Stimulated activated CD4-positive, alpha-beta T cell treated with anti-CD3 and anti-CD28 coated beads, TNF-alpha, amount 100 ng/mL, for 48 hours (primary cell): ENCODE data around the gene EVI5L.

Experiments used
- DNase-seq, 3 donors: peaks; one replicate each; pipeline ENCODE4 v3.0.0-alpha.2; 2020; ENCODE audit warnings: low read depth in 3 of 3

The EVI5L gene

DNA sequence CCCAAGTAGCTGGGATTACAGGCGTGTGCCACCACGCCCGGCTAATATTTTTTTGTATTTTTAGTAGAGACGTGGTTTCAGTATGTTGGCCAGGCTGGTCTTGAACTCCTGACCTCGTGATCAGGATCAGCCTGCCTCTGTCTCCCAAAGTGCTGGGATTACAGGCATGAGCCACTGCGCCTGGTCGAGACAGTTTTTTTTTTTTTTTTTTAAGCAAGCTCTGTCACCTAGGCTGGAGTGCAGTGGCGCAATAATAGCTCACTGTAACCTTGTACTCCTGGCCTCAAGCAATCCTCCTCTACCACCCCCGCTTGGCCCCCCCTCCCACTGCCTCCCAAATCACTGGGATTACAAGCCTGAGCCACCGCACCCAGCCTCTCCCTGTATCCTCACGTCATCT lies 67.3 kb downstream of the EVI5L start:
- DNase-seq, result no peak

DNA sequence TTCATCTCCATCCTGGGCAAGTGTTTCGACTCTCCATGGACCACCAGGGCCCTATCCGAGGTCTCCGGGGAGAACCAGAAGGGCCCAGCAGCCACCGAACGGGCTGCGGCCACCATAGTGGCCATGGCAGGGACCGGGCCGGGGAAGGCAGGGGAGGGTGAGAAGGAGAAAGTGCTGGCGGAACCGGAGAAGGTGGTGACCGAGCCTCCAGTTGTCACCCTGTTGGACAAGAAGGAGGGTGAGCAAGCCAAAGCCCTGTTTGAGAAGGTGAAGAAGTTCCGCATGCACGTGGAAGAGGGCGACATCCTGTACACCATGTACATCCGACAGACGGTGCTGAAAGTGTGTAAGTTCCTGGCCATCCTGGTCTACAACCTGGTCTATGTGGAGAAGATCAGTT lies 68.9 kb downstream of the EVI5L start:
- DNase-seq, result no peak

DNA sequence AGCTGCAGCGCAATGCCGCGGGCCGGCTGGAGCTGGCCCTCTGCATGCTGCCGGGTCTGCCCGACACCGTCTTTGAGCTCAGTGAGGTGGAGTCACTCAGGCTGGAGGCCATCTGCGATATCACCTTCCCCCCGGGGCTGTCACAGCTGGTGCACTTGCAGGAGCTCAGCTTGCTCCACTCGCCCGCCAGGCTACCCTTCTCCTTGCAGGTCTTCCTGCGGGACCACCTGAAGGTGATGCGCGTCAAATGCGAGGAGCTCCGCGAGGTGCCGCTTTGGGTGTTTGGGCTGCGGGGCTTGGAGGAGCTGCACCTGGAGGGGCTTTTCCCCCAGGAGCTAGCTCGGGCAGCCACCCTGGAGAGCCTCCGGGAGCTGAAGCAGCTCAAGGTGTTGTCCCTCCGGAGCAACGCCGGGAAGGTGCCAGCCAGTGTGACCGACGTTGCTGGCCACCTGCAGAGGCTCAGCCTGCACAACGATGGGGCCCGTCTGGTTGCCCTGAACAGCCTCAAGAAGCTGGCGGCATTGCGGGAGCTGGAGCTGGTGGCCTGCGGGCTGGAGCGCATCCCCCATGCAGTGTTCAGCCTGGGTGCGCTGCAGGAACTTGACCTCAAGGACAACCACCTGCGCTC lies 69.8 kb downstream of the EVI5L start:
- no peak for DNase-seq

DNA sequence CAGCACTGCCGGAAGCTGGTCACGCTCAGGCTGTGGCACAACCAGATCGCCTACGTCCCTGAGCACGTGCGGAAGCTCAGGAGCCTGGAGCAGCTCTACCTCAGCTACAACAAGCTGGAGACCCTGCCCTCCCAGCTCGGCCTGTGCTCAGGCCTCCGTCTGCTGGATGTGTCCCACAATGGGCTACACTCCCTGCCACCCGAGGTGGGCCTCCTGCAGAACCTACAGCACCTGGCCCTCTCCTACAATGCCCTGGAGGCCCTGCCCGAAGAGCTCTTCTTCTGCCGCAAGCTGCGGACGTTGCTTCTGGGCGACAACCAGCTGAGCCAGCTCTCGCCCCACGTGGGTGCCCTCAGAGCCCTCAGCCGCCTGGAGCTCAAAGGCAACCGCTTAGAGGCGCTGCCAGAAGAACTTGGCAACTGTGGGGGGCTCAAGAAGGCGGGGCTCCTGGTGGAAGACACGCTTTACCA lies 70.4 kb downstream of the EVI5L start:
- no peak for DNase-seq

DNA sequence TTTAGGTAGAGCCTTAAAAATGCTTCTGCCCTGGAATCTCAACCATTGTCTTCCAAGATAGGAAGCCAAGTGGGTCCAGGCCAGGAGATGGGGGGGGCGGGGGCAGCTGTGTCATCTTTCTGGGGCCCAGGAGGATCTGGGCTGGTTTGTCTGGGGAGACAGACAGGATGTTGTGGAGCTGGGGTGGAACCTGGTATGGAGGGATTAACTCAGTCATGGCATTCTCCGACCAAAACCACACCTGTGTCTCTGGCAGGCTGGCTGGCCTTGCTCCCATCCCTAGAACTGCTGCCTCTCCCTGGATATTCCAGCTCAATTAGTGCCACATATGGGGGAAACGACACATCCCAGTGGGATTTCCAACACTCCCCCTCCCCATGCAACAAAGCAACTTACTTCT lies 70.9 kb downstream of the EVI5L start:
- no peak for DNase-seq

DNA sequence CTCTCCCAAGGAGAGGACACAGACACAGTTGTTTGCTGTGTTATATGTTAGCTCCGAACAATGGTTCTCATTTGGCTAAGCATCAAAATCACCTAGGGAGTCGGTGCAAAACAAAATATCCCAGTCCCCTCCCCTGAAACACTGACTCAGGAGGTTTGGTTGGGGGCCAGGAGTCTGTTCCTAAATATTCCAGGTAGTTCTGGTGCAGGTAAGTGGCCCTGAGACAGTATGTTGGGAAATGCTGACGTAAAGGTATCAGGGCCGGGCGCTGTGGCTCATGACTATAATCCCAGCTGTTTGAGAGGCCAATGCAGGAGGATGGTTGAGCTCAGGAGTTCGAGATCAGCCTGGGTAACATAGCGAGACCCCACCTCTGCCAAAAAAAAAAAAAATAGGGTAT lies 71.3 kb downstream of the EVI5L start:
- DNase-seq, result no peak

DNA sequence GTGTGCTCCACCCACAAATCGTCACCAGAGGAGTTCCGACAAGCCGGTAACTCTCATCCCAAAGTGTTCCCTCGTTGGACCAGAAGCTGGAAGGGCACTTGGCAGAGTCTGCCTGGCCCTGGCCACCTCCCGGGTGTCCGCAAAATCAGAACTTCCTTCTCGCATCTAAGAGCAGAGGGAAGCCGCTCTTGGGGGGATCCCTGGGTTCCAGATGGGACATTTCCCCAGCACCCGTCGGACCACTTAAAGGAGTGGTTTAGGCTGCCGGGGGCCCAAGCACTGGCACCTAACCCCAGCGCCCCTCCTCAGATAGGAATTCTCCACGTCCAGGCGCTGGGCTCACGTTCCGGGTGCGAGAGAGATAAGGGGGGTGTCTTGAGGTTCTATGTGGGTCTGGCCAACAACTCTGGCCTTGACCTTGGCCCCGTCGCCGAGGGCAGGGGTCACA lies 72.8 kb downstream of the EVI5L start:
- no peak for DNase-seq

DNA sequence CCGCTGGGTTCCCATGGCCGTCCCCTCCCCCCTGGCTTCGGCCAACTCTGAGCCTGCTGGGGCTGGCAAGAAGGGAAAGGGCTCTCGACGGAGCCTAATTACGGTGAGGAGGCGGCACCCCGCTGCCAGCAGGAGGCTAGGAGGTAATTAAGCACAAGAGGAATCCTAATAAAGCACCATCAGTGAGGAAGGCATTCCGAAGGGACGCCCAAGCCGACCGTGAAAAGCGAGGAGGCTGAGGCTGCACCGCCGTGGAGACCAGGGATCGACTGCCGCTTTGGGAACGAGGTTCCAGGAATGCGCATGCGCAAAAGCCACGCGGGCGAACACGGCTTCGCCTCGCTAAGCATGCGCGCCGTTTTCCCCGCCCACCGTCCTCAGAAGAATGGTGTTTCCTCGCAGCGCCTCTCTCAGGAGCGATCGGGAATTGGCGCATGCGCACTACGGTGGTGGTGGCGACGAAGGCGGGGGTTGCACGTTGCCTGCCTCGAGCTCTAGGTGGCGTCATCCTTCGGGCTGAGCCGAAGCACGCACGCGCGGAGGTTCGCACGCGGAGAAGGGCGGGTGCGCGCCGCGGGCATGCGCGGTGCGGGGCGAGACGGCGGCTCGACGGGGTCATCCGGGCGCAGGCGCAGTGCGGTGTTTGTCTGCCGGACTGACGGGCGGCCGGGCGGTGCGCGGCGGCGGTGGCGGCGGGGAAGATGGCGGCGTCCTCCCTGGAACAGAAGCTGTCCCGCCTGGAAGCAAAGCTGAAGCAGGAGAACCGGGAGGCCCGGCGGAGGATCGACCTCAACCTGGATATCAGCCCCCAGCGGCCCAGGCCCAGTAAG lies 73.4 kb downstream of the EVI5L start, which contains the start of gene MAP2K7:
Gene MAP2K7, plus strand, starts transcription at position 634 of the 830 bp plus-strand sequence. Its CDS starts 68 bp downstream, at position 702.
- peak; percentile 100 for DNase-seq

DNA sequence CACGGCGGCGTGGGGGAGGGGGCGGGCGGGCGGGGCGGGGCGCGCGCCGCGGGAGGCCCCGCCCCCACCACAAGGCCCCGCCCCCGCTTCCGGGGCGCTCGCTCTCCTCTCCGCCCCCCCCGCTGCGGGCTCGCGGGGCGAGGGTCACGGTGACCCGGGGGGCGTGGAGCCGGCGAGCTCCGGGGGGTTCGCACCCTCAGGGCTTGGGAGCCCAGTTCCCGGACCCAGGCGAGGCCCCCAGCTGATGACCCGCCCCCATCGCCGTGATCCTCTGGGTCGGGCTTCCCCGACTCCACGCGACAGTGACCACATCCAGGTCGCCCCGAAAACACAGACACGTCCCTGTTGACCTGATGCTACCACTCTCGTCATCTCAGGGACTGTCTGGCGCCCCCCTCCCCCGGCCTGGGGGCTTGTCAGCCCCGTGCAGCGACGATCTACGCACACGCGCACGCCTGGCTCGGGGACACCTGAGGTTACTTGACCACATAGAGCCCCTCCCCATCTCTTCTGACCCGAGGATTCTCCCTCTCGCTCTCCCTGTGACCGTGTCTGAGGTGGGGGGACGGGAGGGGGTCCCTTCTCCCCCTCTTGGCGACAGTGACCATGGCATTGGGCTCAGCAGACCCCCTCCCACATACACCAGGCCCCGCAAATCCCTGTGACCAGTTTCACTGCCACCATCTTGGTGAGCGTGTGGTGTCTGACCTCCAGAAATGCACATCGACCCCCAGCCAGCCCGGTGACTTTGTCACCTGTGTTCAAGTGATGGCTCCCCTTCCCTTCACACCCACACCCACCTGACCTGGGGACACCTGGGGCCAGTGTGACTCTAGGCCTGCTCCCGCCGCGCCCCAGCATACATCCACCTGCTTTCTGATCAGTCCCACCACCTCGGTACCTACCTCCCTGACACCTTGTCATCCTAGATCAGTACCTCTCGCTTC lies 74.3 kb downstream of the EVI5L start:
- DNase-seq, result peak in 1 of 3 donors; percentile 61

DNA sequence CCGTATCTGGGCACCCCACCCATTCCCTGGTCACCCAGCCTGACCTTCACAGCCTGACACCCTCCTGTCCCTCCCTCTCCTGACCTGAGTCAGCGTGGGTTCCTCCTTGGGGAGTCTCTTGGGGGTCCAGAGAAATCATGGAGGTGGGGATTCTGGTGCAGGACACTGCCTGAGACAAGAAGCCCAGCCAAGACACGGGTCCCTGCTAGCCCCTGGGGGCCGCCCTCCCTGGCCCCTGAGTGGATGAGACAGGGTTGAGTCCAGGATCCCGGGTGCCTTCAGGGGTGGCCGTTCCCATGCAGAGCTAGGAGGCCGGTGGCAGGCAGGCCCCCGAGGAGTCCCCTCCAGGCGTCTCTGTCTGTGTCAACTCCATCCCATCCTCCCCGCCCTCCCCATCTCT lies 75.2 kb downstream of the EVI5L start:
- no peak for DNase-seq

DNA sequence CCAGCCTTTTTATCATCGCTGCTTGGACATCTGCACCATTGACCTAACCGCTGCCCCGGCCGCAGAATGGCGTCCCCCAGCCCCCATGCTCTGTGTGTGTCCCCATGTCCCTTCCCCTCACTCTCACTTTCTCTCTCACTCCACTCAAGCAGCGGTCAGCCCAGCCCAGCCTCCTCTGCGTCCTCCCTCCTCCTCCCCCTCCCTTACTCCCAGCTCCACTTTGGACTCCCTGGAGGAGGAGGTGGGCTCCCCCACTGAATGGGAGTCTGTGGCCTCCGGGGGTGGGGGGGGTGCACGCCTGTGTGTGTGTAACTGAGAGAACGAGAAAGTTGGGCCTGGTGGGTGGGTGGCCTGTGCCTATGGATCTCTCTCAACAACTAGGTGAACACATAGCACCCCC lies 75.8 kb downstream of the EVI5L start:
- DNase-seq, result no peak

DNA sequence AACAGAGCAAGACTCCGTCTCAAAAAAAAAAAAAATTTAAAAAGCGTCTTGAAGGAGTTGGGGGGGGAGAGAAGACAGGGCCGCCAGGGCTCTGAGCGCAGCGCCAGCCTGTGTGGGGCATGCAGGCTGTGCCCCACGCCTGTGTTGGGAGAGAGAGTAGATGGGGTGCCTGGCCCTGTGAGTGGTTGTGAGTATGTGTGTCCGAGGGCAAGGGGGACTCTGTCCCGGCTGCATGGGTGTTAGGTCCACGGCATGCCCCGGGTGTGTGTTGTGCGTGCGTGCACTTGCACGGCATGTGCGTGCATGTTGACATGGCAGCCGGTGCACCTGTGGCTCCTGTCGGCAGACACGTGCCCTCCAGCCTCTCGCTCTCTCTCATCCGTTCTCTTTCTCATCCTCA lies 77.1 kb downstream of the EVI5L start:
- no peak for DNase-seq

DNA sequence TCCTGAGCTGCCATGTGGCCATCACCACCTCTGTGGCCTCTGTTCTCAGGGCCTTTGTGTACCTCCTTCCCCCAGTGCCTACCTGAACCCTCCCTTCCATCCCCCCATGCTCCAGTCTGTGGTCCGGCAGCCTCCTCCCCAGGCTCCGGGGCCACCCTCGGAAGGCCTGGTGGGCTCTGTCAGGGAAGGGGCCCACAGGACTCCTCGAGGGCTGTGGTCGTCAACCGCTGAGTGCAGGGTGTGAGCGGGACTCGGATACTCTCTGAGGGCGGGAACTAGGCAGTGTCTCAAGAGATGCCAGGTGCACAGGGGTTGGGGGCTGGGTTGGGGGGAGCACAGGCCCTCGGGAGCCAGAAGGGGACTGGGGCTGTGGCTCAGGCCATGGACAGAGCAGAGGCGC lies 77.5 kb downstream of the EVI5L start:
- no peak for DNase-seq

DNA sequence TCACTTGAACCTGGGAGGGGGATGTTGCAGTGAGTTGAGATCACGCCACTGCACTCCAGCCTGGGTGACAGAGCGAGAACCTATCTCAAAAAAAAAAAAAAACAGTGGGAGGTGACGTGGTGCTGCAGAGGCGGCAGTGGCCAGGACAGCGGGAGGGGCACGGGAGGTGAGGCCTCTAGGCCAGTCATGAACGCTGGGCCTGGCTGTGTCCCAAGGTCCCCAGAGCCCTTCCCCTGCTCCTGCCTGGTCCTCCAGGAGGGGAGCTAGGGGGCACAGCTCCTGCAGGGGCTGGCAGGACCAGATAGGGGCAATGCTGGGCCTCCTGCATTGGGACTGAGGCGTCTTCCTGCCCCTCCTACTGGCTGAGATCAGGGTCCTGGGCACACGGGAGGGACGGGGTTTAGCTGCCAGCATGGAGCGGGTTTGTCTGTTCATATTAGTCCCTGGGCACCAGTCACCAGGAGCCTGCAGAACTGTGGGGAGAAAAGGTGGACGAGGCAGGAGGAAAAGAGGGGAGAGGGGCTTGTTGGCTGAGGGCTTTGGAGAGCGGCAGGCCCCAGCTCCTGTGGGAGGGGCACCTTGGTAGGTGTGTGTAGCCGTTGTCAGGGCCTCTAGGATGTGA lies 78.2 kb downstream of the EVI5L start:
- no peak for DNase-seq

DNA sequence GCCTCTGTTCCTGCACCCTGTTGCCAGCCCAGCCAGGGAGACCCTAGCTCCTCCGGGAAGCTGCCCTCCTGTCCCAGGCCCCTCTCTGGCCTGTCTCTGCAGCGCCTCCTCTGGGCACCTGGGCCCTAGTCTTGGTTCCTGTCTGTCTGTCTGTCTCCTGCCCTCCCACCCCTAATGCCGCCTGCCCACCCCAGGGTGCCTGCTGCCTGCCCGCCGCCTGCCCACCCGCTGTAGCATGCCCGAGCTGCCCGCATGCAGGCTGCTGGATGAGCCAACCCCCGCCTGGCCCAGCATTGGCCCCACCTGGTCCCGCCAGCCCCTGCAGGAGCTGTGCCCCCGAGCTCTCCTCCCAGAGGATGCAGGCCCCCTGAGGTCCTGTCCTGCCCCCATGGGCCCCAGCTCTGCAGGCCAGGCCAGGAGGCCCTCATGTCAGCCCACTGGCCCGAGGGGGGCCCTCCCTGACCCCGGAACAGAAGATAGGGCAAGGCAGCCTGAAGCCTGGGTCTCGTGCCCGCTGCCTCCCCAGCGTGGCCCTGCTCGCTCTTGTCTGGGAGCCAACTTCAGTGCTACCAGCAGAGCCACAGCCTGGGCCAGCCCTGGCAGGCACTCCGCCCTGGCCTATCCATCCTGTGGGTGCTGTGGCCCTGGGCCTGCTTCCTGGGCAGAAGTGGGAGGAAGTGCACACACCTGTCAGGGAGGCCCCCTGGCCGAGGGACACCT lies 78.9 kb downstream of the EVI5L start:
- DNase-seq, result no peak

DNA sequence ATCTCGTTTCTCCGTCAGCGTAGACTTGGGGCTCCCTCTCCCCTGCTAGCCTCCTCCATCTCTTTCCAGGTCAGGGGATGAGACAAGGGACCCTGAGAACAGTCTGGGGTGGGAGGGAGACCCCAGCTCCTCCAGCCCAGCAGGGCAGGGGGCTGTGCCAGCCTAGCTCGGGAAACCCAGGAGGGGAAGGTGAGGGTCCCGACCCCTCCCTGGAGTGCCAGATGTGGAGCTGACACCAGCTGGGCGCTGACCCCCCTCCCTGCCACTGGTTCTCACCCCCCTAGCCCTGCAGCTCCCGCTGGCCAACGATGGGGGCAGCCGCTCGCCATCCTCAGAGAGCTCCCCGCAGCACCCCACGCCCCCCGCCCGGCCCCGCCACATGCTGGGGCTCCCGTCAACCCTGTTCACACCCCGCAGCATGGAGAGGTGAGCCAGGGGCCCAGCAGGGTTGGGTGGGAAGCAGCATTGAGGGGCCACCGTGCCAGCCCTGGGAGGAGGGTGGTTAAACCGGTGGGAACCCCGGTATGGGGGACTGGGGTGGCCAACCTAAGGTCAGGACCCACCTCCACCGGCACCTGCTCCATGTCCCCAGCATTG lies 79.6 kb downstream of the EVI5L start:
- DNase-seq, result no peak

DNA sequence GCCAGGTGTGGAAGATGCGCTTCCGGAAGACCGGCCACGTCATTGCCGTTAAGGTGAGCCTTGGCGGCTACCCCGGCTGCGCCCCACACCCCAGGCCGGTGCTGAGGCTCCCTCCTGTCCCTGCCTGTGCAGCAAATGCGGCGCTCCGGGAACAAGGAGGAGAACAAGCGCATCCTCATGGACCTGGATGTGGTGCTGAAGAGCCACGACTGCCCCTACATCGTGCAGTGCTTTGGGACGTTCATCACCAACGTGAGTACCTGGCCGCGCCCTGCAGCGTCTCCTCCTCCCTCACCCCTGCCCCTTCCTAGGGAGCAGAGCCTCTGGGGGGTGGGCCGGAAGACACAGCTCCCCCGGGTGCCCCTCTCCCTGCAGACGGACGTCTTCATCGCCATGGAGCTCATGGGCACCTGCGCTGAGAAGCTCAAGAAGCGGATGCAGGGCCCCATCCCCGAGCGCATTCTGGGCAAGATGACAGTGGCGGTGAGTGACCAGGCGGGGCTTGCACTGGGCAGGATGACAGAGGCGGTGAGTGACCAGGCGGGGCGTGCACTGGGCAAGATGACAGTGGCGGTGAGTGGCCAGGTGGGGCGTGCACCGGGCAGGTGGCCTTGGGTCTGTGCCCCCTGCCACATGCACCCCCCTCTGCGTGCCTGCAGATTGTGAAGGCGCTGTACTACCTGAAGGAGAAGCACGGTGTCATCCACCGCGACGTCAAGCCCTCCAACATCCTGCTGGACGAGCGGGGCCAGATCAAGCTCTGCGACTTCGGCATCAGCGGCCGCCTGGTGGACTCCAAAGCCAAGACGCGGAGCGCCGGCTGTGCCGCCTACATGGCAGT lies 80.5 kb downstream of the EVI5L start:
- DNase-seq, result no peak

DNA sequence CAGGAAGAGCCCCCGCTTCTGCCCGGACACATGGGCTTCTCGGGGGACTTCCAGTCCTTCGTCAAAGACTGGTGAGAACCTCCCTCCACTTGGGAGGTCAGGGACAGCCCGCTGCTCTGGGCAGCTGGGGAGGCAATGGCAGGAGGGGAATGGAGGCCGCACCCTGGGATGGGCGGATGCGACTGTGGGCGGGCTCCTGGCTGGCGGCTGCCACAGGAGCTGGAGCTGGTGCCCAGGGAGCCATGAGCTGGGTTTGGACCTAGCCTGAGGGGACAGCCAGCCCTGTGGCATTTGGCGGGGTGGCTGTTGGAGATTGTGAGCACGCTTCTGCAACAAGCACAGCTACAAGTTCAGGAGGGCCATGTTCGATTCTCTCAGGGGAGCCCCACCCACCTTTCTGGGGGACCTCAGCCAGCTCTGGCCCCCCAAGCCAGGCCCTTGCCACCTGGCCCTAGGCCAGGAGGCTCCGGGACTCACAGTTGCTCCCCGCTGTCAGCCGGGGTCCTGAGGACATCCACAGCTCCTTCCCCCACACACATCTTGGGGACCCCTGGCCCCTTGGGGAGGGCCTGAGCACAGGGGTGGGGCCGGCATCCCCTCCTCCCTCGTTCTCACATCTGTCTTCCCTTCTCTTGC lies 81.6 kb downstream of the EVI5L start:
- DNase-seq, result no peak

DNA sequence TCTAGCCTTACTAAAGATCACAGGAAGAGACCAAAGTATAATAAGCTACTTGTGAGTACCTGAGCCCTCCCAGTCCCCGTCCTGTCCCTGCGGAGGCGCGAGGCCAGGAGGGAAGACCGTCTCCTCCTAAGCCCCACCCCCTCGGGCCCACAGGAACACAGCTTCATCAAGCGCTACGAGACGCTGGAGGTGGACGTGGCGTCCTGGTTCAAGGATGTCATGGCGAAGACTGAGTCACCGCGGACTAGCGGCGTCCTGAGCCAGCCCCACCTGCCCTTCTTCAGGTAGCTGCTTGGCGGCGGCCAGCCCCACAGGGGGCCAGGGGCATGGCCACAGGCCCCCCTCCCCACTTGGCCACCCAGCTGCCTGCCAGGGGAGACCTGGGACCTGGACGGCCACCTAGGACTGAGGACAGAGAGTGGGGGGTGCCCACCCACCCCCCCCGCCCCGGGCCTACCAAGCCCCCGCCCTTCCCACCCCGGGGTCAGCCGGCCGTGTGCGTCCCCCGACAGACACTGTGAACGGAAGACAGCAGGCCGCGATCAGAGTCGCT lies 82.2 kb downstream of the EVI5L start:
- DNase-seq, result no peak
